A673 (cell line): ENCODE data around the gene CCDC63.

Source experiments
- CTCF ChIP-seq: fragments of 300-800, 200-600 bp; sonication (generic); conservative IDR thresholded peaks from 2 replicates; pipeline ENCODE4 v1.5.1; 2017; ENCODE audit warnings: low read depth, mild to moderate bottlenecking, antibody characterized with exemption, low read length, moderate library complexity, mixed read lengths
- EZH2 ChIP-seq: fragments of 200-600 bp; sonication (generic); IDR thresholded peaks from 2 replicates; pipeline ENCODE4 v1.6.1; 2017; ENCODE audit warnings: borderline replicate concordance, low read depth, mild to moderate bottlenecking, mixed read lengths, antibody characterized with exemption, low read length; ENCODE audit not compliant: poor library complexity, severe bottlenecking

- TF ChIP-seq CTCF (no peak), EZH2 (no peak)
Observed at GRCh38 chr12:110836291-110836690, 10.5 kb upstream of the CCDC63 start.
